Loucy (cell line): ENCODE results near the gene TRHDE.

Experiments
- H2AFZ ChIP-seq: fragments of 200-600 bp; sonication (generic); 2 replicates; pipeline ENCODE4 v1.6.0; 2016; ENCODE audit warnings: antibody characterized with exemption, mild to moderate bottlenecking, low read length, moderate library complexity
- H3F3A ChIP-seq: fragments of 200-600 bp; 2 replicates; pipeline ENCODE4 v1.6.0; 2016; ENCODE audit warnings: antibody characterized with exemption, low read depth, mild to moderate bottlenecking
- H3K27me3 ChIP-seq: fragments of 200-600 bp; sonication (generic); 2 replicates; pipeline ENCODE4 v1.6.1; 2014; ENCODE audit warnings: low read length, mild to moderate bottlenecking; ENCODE audit not compliant: insufficient read depth, poor library complexity, severe bottlenecking
- H3K36me3 ChIP-seq: fragments of 200-600 bp; sonication (generic); 2 replicates; pipeline ENCODE4 v1.6.1; 2016; ENCODE audit warnings: low read length; ENCODE audit not compliant: insufficient read depth
- H3K4me1 ChIP-seq: fragments of 200-600 bp; sonication (generic); 2 replicates; pipeline ENCODE4 v1.5.1; 2014; ENCODE audit warnings: low read length, mild to moderate bottlenecking; ENCODE audit not compliant: insufficient read depth, poor library complexity, severe bottlenecking
- H3K4me2 ChIP-seq: fragments of 200-600 bp; sonication (generic); 2 replicates; pipeline ENCODE4 v1.6.0; 2014; ENCODE audit warnings: antibody characterized with exemption, low read length, low read depth, mild to moderate bottlenecking; ENCODE audit not compliant: poor library complexity, severe bottlenecking
- H3K4me3 ChIP-seq: fragments of 200-600 bp; sonication (generic); 2 replicates; pipeline ENCODE4 v1.5.1; 2014; ENCODE audit warnings: low read length, mild to moderate bottlenecking, mixed read lengths; ENCODE audit not compliant: poor library complexity, severe bottlenecking
- H3K79me2 ChIP-seq: fragments of 200-600 bp; sonication (generic); 2 replicates; pipeline ENCODE4 v1.6.1; 2014; ENCODE audit warnings: low read length; ENCODE audit not compliant: insufficient read depth
- H3K9ac ChIP-seq: fragments of 200-600 bp; sonication (generic); 2 replicates; pipeline ENCODE4 v1.6.0; 2014; ENCODE audit warnings: mild to moderate bottlenecking, low read depth, low read length, moderate library complexity; ENCODE audit not compliant: poor library complexity, severe bottlenecking
- H3K9me2 ChIP-seq: fragments of 200-600 bp; sonication (generic); replicated peaks from 2 replicates; pipeline ENCODE4 v1.6.1; 2016; ENCODE audit warnings: low read depth, low read length, mixed read lengths
- H3K9me3 ChIP-seq: fragments of 200-600 bp; sonication (generic); 2 replicates; pipeline ENCODE4 v1.6.1; 2014; ENCODE audit warnings: mild to moderate bottlenecking, antibody characterized with exemption, low read length, low read depth; ENCODE audit not compliant: insufficient read depth
- H4K20me1 ChIP-seq: fragments of 200-600 bp; sonication (generic); 2 replicates; pipeline ENCODE4 v1.6.0; 2014; ENCODE audit warnings: antibody characterized with exemption, low read length, mild to moderate bottlenecking; ENCODE audit not compliant: insufficient read depth, poor library complexity, severe bottlenecking
- EZH2phosphoT487 ChIP-seq: fragments of 200-600 bp; IDR thresholded peaks from 2 replicates; pipeline ENCODE4 v1.6.1; 2018; ENCODE audit warnings: antibody characterized with exemption, mild to moderate bottlenecking, moderate library complexity, borderline replicate concordance
- TF ChIP-seq, protein P1 (sequence below): fragments of 200-600 bp; sonication (generic); conservative IDR thresholded peaks from 2 replicates; pipeline ENCODE4 v1.5.1; 2014; ENCODE audit warnings: mild to moderate bottlenecking, antibody characterized with exemption, low read length

Gene TRHDE

DNA sequence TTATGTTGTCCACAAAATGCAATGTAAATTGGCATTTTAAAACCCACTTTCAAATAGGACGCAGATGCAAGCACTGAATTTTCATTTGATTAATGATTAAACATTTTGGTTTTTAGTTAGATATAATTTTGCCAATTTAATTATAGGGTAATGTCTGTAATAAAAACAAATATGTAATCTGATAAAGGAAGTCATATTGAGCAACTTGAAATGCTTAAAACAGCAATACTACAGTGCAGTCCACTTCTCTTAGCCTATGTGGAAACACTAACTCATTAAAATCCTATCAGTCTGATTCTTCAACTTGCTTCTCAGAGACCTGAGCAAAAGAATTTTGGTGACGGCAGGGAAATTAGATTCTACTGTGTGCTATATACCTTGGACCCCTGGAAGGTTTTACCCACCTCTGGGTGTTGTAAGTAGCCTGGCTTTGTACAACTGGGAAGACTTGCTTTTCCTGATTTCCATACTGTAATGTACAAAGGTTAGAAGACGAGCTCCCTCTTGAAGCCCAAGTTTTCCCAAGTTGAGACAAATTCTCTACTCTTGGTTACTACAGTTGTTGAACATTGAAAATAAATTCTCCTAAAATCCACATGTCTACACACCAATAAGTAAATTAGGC is 4.1 kb downstream of the TRHDE start:
- Histone ChIP-seq H3K9ac (no peak overlapping the region), H2AFZ (no peak overlapping the region), H3K36me3 (no peaks in the 10 kb centered on the region), H4K20me1 (no peaks in the 10 kb centered on the region), H3K4me3 (no peak overlapping the region), H3F3A (no peaks in the 10 kb centered on the region), H3K27me3 (no peaks in the 10 kb centered on the region), H3K9me2 (no peaks in the 10 kb centered on the region), H3K4me2 (no peak overlapping the region), H3K4me1 (no peaks in the 10 kb centered on the region), H3K9me3 (no peaks in the 10 kb centered on the region), H3K79me2 (no peaks in the 10 kb centered on the region)
- TF ChIP-seq, protein P1, sequence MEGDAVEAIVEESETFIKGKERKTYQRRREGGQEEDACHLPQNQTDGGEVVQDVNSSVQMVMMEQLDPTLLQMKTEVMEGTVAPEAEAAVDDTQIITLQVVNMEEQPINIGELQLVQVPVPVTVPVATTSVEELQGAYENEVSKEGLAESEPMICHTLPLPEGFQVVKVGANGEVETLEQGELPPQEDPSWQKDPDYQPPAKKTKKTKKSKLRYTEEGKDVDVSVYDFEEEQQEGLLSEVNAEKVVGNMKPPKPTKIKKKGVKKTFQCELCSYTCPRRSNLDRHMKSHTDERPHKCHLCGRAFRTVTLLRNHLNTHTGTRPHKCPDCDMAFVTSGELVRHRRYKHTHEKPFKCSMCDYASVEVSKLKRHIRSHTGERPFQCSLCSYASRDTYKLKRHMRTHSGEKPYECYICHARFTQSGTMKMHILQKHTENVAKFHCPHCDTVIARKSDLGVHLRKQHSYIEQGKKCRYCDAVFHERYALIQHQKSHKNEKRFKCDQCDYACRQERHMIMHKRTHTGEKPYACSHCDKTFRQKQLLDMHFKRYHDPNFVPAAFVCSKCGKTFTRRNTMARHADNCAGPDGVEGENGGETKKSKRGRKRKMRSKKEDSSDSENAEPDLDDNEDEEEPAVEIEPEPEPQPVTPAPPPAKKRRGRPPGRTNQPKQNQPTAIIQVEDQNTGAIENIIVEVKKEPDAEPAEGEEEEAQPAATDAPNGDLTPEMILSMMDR: no peak
- no peak for TF ChIP-seq EZH2phosphoT487

DNA sequence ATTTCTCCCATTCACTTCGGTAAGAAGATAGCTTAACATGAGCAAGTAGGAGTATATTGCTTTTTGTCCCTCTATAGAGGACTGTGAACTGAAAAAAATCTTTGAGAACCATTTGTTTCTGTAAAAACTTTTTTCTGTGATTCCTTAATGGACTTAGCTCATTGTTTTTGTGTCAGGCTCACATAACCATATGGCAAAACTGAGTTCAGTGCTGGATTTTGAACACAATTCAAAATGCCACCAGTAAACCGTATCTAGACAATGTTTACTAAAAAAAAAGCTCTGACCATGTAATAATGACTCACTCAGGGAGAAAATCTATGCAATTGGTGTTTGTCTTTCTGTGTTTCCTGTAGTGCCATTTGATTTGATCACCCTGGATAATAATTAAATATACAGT is 5.2 kb downstream of the TRHDE start:
- Histone ChIP-seq H2AFZ (no peak overlapping the region), H3F3A (no peaks in the 10 kb centered on the region), H3K9me2 (no peaks in the 10 kb centered on the region), H4K20me1 (no peaks in the 10 kb centered on the region), H3K4me1 (no peaks in the 10 kb centered on the region), H3K9me3 (no peaks in the 10 kb centered on the region), H3K9ac (no peak overlapping the region), H3K79me2 (no peaks in the 10 kb centered on the region), H3K4me3 (no peak overlapping the region), H3K4me2 (no peak overlapping the region), H3K36me3 (no peaks in the 10 kb centered on the region), H3K27me3 (no peaks in the 10 kb centered on the region)
- TF ChIP-seq, protein P1: no peak

DNA sequence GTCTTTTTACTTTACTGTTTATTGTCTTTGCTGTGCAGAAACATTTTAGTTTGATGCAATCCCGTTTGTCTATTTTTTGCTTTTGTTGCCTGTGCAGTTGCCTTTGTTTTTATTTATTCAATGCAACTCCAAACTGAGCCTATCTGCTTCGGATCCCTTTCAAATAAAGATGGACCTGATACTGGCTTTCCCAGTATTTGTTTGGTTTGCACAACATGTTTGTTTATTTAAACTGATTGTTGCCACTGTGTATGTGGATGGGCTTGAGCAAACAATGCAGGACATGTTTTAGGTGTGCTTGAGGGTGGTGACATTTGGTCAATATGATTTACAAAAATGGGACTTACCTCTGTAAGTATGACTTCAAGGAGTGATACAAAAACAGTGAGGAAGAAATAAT is 6.7 kb downstream of the TRHDE start:
- Histone ChIP-seq H3K36me3 (no peaks in the 10 kb centered on the region), H3K4me3 (no peak overlapping the region), H3K9me2 (no peaks in the 10 kb centered on the region), H3F3A (no peaks in the 10 kb centered on the region), H2AFZ (no peak overlapping the region), H3K4me1 (no peaks in the 10 kb centered on the region), H4K20me1 (no peaks in the 10 kb centered on the region), H3K79me2 (no peaks in the 10 kb centered on the region), H3K27me3 (no peaks in the 10 kb centered on the region), H3K4me2 (no peak overlapping the region), H3K9ac (no peak overlapping the region), H3K9me3 (no peaks in the 10 kb centered on the region)
- no peak for TF ChIP-seq EZH2phosphoT487
- TF ChIP-seq, protein P1: no peak
